ENCODE measurements around the gene NSMF.
A peak's percentile ranks its signal among the peaks of the same experiment; 100 is the strongest.

Gene NSMF

DNA sequence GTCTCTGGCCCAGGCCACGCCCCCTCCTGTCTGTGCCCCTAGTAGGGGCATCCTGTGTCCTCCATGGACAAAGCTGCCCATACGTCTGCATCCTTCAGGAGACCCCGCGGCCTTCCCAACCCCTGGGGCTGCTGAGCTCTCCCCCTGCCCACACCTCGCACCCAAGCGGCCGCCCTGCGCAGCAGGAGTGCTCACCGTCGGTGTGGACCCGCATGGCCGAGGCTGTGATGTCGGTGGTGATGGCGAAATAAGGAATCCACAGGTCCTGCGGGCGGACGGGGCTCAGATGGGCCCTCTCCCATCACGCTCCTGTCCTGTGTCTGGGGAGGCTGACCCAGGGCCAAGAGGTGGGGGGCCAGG, 4.8 kb upstream of the NSMF start:
- no peak for DNase-seq (ENCODE audit: low read depth, low spot score)
- no peak overlapping the region for H3K9ac ChIP-seq (ENCODE audit: insufficient read length)
- H3K4me3 ChIP-seq: no peak overlapping the region
- H3K9me3 ChIP-seq (ENCODE audit: low read depth, low read length): no peaks in the 10 kb centered on the region
- no peaks in the 10 kb centered on the region for H3K36me3 ChIP-seq (ENCODE audit: insufficient read depth, low read length)
- no peak for TF ChIP-seq POLR2AphosphoS5 (IDR thresholded peaks at IDR 0.05; ENCODE audit: borderline replicate concordance, low read depth, low read length)
- TF ChIP-seq EZH2 (IDR thresholded peaks at IDR 0.05): no peak
- TF ChIP-seq FOXP2 (optimal IDR thresholded peaks at IDR 0.05; ENCODE audit: control extremely low read depth, extremely low read length, insufficient read depth): no peak
- H3K27ac ChIP-seq: no peak overlapping the region

DNA sequence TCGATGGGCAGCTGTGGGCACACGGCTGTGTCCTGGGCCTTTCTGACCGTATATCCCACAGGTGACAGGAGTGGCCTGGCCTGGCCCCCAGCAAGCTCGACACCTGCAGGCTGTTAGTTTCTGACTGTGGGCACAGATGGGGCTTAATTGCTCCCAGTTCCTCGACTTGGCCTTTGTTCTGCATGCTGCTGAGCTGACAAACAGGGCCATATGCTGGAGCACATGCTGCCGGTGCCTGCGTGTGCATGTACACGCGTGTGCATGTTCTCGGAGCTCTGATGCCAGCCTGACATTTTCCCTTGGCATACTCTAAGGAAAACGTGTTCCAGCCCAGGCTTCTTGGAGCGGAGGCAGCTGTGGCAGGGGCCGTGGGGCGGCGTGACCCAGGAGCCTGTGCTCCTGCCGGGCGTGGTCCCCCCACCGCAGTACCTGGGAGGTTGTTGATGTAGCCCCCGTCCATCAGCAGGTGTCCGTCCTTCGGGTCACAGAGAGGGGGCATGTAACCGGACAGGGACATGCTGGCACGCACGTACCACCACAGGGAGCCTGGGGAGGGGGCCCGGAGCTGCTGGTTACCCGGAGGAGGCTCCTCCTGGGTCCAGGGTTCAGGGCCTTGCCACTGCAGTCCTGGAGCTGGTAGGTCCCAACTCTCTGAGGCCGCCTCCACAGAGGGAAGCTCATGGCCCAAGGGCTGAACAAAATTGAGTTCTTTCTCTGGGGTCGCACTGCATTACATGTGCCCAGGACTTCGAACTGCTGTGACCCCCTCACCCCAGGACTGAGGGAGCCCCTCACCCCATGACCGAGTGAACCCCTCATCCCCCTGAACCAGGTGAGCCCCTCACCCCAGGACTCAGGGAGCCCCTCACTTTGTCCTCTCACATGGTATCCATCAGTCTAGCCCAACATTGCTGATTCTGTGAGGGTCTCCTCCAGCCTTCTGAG, 4.1 kb upstream of the NSMF start:
- Histone ChIP-seq H3K36me3 (ENCODE audit: insufficient read depth, low read length) (no peaks in the 10 kb centered on the region), H3K27ac (no peak overlapping the region), H3K4me3 (no peak overlapping the region), H3K9me3 (ENCODE audit: low read depth, low read length) (no peaks in the 10 kb centered on the region), H3K9ac (ENCODE audit: insufficient read length) (no peak overlapping the region)
- no peak for DNase-seq (ENCODE audit: low read depth, low spot score)
- TF ChIP-seq FOXP2 (optimal IDR thresholded peaks at IDR 0.05; ENCODE audit: control extremely low read depth, extremely low read length, insufficient read depth) (no peak), EZH2 (IDR thresholded peaks at IDR 0.05) (no peak), POLR2AphosphoS5 (IDR thresholded peaks at IDR 0.05; ENCODE audit: borderline replicate concordance, low read depth, low read length) (no peak)

DNA sequence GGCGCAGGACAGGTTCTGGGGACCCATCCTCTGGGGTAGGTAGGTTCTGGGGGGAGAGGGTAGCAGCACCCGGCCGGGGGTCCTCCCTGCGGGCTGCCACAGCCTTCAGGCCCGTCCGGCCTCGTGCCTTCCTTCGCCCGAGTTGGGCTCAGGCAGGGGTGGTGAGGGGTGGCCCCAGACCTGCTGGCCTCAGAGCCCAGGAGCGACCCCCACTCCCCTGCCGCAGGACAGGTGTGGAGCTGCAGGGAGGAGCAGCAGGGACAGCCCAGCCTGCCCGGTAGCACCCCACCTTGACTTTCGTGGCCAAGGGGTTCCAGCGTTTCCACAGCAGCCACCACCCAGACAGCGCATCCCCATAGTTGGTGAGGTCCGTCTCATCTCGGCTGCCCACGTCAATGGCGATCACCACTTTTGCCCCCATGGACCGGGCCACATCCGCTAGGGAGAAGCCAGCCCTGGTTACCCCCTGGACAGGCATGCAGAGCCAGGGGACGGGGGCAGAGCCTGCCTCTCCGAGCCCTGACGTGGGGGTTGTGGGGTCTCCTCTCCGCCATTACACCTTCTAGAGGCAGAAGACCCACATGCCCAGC, 3.4 kb upstream of the NSMF start:
- TF ChIP-seq POLR2AphosphoS5 (IDR thresholded peaks at IDR 0.05; ENCODE audit: borderline replicate concordance, low read depth, low read length): no peak
- no peak for TF ChIP-seq EZH2 (IDR thresholded peaks at IDR 0.05)
- no peak for TF ChIP-seq FOXP2 (optimal IDR thresholded peaks at IDR 0.05; ENCODE audit: control extremely low read depth, extremely low read length, insufficient read depth)
- no peaks in the 10 kb centered on the region for H3K9me3 ChIP-seq (ENCODE audit: low read depth, low read length)
- no peak overlapping the region for H3K4me3 ChIP-seq
- no peak overlapping the region for H3K9ac ChIP-seq (ENCODE audit: insufficient read length)
- DNase-seq (ENCODE audit: low read depth, low spot score): no peak
- H3K27ac ChIP-seq: no peak overlapping the region
- H3K36me3 ChIP-seq (ENCODE audit: insufficient read depth, low read length): no peaks in the 10 kb centered on the region

DNA sequence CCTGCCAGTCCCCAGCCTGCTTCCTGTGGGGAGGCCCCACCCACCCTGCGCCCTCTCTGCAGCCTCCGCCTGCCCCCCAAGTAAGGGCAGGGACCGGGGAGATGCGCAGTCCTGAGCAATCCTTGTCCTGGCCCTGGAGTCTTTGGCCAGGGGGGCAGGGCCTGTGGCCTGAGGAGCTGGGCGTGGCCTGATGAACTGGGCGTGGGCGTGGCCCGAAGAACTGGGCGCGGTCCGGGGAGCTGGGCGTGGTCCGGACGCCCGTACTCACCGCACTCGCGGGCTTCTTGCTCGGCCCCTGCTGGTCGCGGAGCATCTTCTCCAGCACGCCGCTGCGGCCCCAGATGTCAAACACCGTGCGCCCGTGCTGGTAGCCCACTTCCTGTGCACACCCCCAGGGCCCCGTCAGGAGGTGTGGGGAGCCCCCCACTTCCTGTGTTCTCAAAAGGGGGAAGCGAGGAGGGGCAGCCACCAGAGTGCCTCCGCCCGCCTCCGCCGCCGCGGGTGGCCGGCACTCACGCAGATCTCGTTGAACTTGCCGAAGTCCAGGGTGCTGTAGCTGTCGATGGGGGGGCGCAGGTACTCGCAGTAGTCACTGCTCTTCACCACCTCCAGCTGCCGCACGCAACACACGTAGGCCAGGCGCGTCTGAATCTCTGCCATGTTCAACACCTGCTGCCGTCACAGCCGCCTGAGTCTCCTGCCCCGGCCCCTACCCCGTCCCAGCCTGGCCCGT, 2.7 kb upstream of the NSMF start:
- no peak overlapping the region for H3K4me3 ChIP-seq
- TF ChIP-seq FOXP2 (optimal IDR thresholded peaks at IDR 0.05; ENCODE audit: control extremely low read depth, extremely low read length, insufficient read depth) (no peak), EZH2 (IDR thresholded peaks at IDR 0.05) (no peak), POLR2AphosphoS5 (IDR thresholded peaks at IDR 0.05; ENCODE audit: borderline replicate concordance, low read depth, low read length) (no peak)
- H3K9ac ChIP-seq (ENCODE audit: insufficient read length): no peak overlapping the region
- H3K36me3 ChIP-seq (ENCODE audit: insufficient read depth, low read length): no peaks in the 10 kb centered on the region; the same call in 1 of the 2 replicates
- H3K27ac ChIP-seq: no peak overlapping the region
- no peak for DNase-seq (ENCODE audit: low read depth, low spot score)
- no peaks in the 10 kb centered on the region for H3K9me3 ChIP-seq (ENCODE audit: low read depth, low read length)

DNA sequence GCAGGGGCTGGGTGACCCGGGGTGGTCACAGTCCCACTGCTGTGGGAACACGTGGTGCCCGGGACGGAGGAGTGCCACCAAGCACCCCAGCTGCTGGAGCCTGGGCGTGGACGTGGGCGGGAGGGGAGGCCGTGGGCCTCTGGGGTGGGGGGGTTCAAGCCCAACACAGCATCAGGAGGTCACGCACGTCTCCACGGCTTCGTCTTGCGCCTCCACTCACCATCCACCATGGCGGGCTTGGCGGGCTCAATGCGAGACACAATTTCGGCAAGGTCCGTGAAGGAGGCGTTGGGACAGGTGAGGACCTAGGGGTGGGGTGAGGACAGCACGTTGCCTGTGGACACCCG, 2.2 kb upstream of the NSMF start:
- TF ChIP-seq EZH2 (IDR thresholded peaks at IDR 0.05): no peak
- no peak for TF ChIP-seq POLR2AphosphoS5 (IDR thresholded peaks at IDR 0.05; ENCODE audit: borderline replicate concordance, low read depth, low read length)
- no peak for TF ChIP-seq FOXP2 (optimal IDR thresholded peaks at IDR 0.05; ENCODE audit: control extremely low read depth, extremely low read length, insufficient read depth)
- H3K27ac ChIP-seq: no peak overlapping the region
- no peak for DNase-seq (ENCODE audit: low read depth, low spot score)
- no peak overlapping the region for H3K4me3 ChIP-seq
- no peaks in the 10 kb centered on the region for H3K9me3 ChIP-seq (ENCODE audit: low read depth, low read length)
- no peak overlapping the region for H3K9ac ChIP-seq (ENCODE audit: insufficient read length)
- H3K36me3 ChIP-seq (ENCODE audit: insufficient read depth, low read length): no peaks in the 10 kb centered on the region; the same call in 1 of the 2 replicates

DNA sequence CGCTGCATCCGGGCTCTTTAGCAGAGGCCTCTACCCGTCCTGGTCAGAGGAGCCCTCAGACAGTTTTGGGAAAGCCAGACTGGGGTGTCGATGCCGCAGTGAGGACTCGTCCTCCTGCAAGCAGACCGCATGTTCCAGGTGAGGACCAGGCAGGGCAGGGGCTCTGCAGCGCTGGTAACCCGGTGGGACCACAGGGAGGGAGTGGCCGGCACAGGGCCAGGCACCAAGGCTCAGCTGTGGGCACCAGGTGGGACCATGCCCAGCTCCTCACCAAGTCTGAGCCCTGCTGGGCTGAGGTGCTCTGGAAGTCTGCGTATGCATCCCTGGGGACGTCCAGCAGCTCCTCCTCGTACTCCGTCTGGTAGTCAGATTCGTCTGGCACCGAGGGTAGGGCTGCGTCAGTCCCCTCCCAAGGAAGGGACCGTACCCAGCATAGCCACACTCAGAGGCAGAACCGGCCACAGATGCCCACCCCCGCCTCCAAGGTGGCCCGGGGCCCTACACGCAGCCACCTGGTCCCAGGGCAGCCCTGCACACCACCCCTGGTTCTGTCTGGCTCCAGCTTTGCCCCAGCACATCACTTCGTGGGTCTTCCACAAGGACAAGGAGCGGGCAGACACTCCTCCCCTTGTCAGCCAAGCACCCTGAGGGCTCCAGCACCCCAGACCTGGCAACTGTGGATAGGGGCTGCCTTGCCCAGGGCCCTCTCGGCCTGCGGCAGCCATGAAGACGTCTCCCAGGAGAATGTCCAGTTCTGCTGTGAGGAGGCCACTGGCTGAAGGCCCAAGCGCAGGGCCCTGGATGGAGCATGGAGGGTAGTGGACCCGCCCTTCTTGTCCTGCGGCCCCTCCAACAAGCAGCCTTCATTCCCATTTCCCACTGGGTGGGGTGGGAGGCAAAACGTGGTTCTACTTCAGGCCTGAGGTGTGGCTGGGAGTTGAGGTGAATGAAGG, 1.5 kb upstream of the NSMF start:
- no peak overlapping the region for H3K9ac ChIP-seq (ENCODE audit: insufficient read length)
- TF ChIP-seq EZH2 (IDR thresholded peaks at IDR 0.05): no peak
- TF ChIP-seq FOXP2 (optimal IDR thresholded peaks at IDR 0.05; ENCODE audit: control extremely low read depth, extremely low read length, insufficient read depth): no peak
- TF ChIP-seq POLR2AphosphoS5 (IDR thresholded peaks at IDR 0.05; ENCODE audit: borderline replicate concordance, low read depth, low read length): no peak
- H3K36me3 ChIP-seq (ENCODE audit: insufficient read depth, low read length): no peaks in the 10 kb centered on the region; the same call in 1 of the 2 replicates
- H3K9me3 ChIP-seq (ENCODE audit: low read depth, low read length): no peaks in the 10 kb centered on the region
- DNase-seq (ENCODE audit: low read depth, low spot score): no peak
- no peak overlapping the region for H3K4me3 ChIP-seq
- no peak overlapping the region for H3K27ac ChIP-seq

DNA sequence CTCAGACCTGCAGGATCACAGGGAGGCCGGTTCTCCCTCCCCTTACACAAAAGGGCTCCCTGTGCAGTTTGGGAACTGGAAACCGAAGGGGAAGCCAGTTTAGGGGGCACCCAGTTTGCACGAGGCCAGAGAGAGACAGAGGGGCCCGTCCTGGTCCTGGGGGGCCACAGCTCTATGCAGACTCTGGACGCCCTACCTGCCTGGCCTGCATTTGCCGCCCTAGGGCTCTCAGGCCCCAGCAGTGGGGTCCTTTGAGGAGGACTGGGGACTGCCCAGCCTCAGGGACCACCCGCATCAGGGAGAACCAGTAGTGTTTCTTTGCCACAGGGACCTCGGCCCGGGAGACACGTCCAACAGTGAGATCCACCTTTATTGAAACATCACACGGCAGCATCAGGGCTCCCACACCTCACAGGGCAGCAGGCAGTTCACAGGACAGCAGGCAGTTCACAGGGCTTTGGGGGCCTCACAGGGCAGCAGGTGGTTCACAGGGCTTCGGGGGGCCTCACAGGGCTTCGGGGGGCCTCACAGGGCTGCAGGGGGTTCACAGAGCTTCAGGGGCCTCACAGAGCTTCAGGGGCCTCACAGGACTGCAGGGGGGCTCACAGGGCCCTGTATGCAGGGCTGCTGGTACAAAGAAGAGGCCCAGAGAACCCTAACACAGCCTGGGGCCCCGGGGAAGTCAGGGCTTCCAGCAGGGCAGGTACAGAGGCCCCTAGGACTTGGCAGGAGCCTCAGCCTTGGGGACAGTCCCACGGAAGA, 648 bp upstream of the NSMF start:
- Histone ChIP-seq H3K4me3 (peak overlapping the region; percentile 65), H3K9me3 (ENCODE audit: low read depth, low read length) (no peaks in the 10 kb centered on the region), H3K36me3 (ENCODE audit: insufficient read depth, low read length) (no peaks in the 10 kb centered on the region; the same call in 1 of the 2 replicates), H3K27ac (peak overlapping the region; percentile 67), H3K9ac (ENCODE audit: insufficient read length) (peak overlapping the region; percentile 71)
- TF ChIP-seq FOXP2 (optimal IDR thresholded peaks at IDR 0.05; ENCODE audit: control extremely low read depth, extremely low read length, insufficient read depth) (peak; percentile 3), POLR2AphosphoS5 (IDR thresholded peaks at IDR 0.05; ENCODE audit: borderline replicate concordance, low read depth, low read length) (no peak)
- DNase-seq (ENCODE audit: low read depth, low spot score): no peak

All from SK-N-MC (cell line).